HepG2 (cell line): ENCODE results near the gene U2SURP. TPM values are rescaled to one million over a fixed set of nuclear protein-coding genes. Genes with fewer than 3 reads are reported as not detected.

Source experiments
- ATAC-seq: fragments of 200-7000 bp; cut with Tn5 transposase; 3 replicates; pipeline ENCODE4 v1.9.1; 2020; ENCODE audit warnings: mild to moderate bottlenecking, moderate library complexity
- BruUV-seq: library from RNA; stranded (reverse); fragments of 400-500 nt; replicated peaks from 2 replicates; lab custom pipeline; 2021; lab: Mats Ljungman, UMichigan
- CTCF ChIA-PET: fragments of 300-600 bp; formaldehyde crosslinking; extraction: SDS; loops from one replicate; lab custom pipeline; 2021; ENCODE audit warnings: low total read pairs, inconsistent platforms, low intra/inter-chr PET ratio; lab: Yijun Ruan, JAX
- POLR2A ChIA-PET: fragments of 350-600 bp; sonication (Branson Sonifier 250); formaldehyde crosslinking; loops from one replicate; lab custom pipeline; 2020; ENCODE audit warnings: antibody characterized with exemption, inconsistent platforms; lab: Yijun Ruan, JAX
- DNase-seq: peaks from one replicate; pipeline ENCODE4 v3.0.0-alpha.2; 2015; ENCODE audit warnings: low spot score
- FAIRE-seq: peaks from 3 replicates; lab custom pipeline; 2011; peaks lifted over from hg19 to GRCh38; lab: Jason Lieb, UNC
- H2AFZ ChIP-seq: one replicate; pipeline ENCODE4 v1.6.1; 2011; ENCODE audit warnings: low read length, inconsistent platforms
- H3K27ac ChIP-seq: fragments of 300-600 bp; 3 replicates; pipeline ENCODE4 v1.8.0; 2011; ENCODE audit warnings: mixed run types, mild to moderate bottlenecking, mixed read lengths, low read length, inconsistent platforms; ENCODE audit not compliant: insufficient read depth; ENCODE audit errors: extremely low read length
- H3K27me3 ChIP-seq, 2 experiments: fragments of 200-600 bp in 1 of 2; 2 replicates in 1 of 2; 3 replicates in 1 of 2; pipeline versions ENCODE4 v1.6.0 to v1.8.0; 2011; ENCODE audit warnings: low read length in 2 of 2, mild to moderate bottlenecking in 2 of 2, moderate library complexity in 2 of 2, inconsistent platforms in 1 of 2; ENCODE audit not compliant: insufficient read depth in 2 of 2, control insufficient read depth in 1 of 2
- H3K36me3 ChIP-seq, 2 experiments: fragments of 200-600 bp in 1 of 2; replicated peaks in 1 of 2; 2 replicates in 1 of 2; 3 replicates in 1 of 2; pipeline versions ENCODE4 v1.5.1 to v1.8.0; 2011; ENCODE audit warnings: low read length in 2 of 2, inconsistent platforms in 1 of 2; ENCODE audit not compliant: insufficient read depth in 2 of 2, control insufficient read depth in 1 of 2
- H3K4me1 ChIP-seq: 2 replicates; pipeline ENCODE4 v1.5.1; 2012; ENCODE audit warnings: low read length, inconsistent platforms; ENCODE audit not compliant: insufficient read depth
- H3K4me2 ChIP-seq: 2 replicates; pipeline ENCODE4 v1.6.0; 2011; ENCODE audit warnings: low read depth, low read length, inconsistent platforms
- H3K4me3 ChIP-seq, 3 experiments: fragments of 200-600 bp in 1 of 3; sonication (generic), shearing (Covaris generic) in 1 of 3; replicated peaks in 1 of 3; 2 replicates each; pipeline ENCODE4 v1.5.1; 2011 to 2016; ENCODE audit warnings: low read length in 3 of 3, inconsistent platforms in 2 of 3, low read depth in 2 of 3, mild to moderate bottlenecking in 2 of 3, control low read depth in 1 of 3, mixed read lengths in 1 of 3; ENCODE audit not compliant: insufficient read depth in 1 of 3
- H3K79me2 ChIP-seq: one replicate; pipeline ENCODE4 v1.6.1; 2011; ENCODE audit warnings: low read length, inconsistent platforms; ENCODE audit not compliant: insufficient read depth
- H3K9ac ChIP-seq: 2 replicates; pipeline ENCODE4 v1.6.0; 2011; ENCODE audit warnings: mild to moderate bottlenecking, low read depth, low read length, inconsistent platforms; ENCODE audit not compliant: insufficient read depth
- H3K9me3 ChIP-seq: 2 replicates; pipeline ENCODE4 v1.5.1; 2012; ENCODE audit warnings: mild to moderate bottlenecking, low read length
- H4K20me1 ChIP-seq: 2 replicates; pipeline ENCODE4 v1.6.0; 2011; ENCODE audit warnings: inconsistent platforms, mild to moderate bottlenecking, low read length, moderate library complexity; ENCODE audit not compliant: insufficient read depth
- DNMT3B ChIP-seq: conservative IDR thresholded peaks from 2 replicates; pipeline ENCODE4 v1.6.1; 2016; ENCODE audit warnings: missing biosample characterization, control low read depth
- GATA4 ChIP-seq: sonication (generic); IDR thresholded peaks from 2 replicates; pipeline ENCODE4 v1.6.1; 2016; ENCODE audit warnings: antibody characterized with exemption, low read depth, borderline replicate concordance
- KDM3A ChIP-seq: IDR thresholded peaks from 2 replicates; pipeline ENCODE4 v1.6.1; 2018; ENCODE audit warnings: low read depth, missing compliant biosample characterization
- NFRKB ChIP-seq: fragments of 450-650 bp; IDR thresholded peaks from 2 replicates; pipeline ENCODE4 v1.6.1; 2017
- PPARG ChIP-seq: conservative IDR thresholded peaks from 2 replicates; pipeline ENCODE4 v1.6.1; 2016; ENCODE audit warnings: missing biosample characterization, missing genetic modification reagents
- SCMH1 ChIP-seq: sonication (generic); formaldehyde crosslinking; IDR thresholded peaks from 2 replicates; pipeline ENCODE4 v1.9.0; 2021; ENCODE audit warnings: missing genetic modification reagents, mild to moderate bottlenecking, borderline replicate concordance
- SIX4 ChIP-seq: sonication (generic); formaldehyde crosslinking; IDR thresholded peaks from 2 replicates; pipeline ENCODE4 v1.4.0; 2020; ENCODE audit warnings: missing genetic modification reagents
- ZBTB1 ChIP-seq: sonication (generic); formaldehyde crosslinking; IDR thresholded peaks from 2 replicates; pipeline ENCODE4 v1.4.0; 2020; ENCODE audit warnings: missing genetic modification reagents, borderline replicate concordance
- ZNF124 ChIP-seq: sonication (generic); formaldehyde crosslinking; IDR thresholded peaks from 2 replicates; pipeline ENCODE4 v1.4.0; 2020; ENCODE audit warnings: missing genetic modification reagents
- ZNF180 ChIP-seq: sonication (generic); formaldehyde crosslinking; IDR thresholded peaks from 2 replicates; pipeline ENCODE4 v1.4.0; 2020; ENCODE audit warnings: low read depth, missing genetic modification reagents, borderline replicate concordance
- ZNF501 ChIP-seq: sonication (generic); formaldehyde crosslinking; IDR thresholded peaks from 2 replicates; pipeline ENCODE4 v1.5.1; 2020; ENCODE audit warnings: mild to moderate bottlenecking, moderate library complexity, missing genetic modification reagents
- ZNF776 ChIP-seq: sonication (generic); formaldehyde crosslinking; IDR thresholded peaks from 2 replicates; pipeline ENCODE4 v1.4.0; 2020; ENCODE audit warnings: mild to moderate bottlenecking, missing genetic modification reagents
- WGBS: methylation state at CpG from one replicate; pipeline ENCODE4 v1.1.6; 2017; ENCODE audit warnings: low lambda C conversion rate; 5-methylcytosine and 5-hydroxymethylcytosine counted together
- in situ Hi-C: cut with HindIII; loops from 2 replicates; pipeline ENCODE4 v1.10.0; 2017; ENCODE audit warnings: low pct_unique_long_range_greater_than_20kb; ENCODE audit not compliant: extremely low pct_ligation_motif_present
- intact Hi-C: fragments of 100-400 bp; cut with micrococcal nuclease; formaldehyde crosslinking; loops from one replicate; pipeline ENCODE4 v1.10.0; 2022; ENCODE audit not compliant: unreplicated experiment
- polyA plus RNA-seq, 8 experiments: library from polyadenylated mRNA; depleted of rRNA in 3 of 8; stranded (reverse) in 7 of 8; unstranded in 1 of 8; fragments of >200 nt; fragmentation: Illumina TruSeq in 4 of 8; extraction: Trizol in 4 of 8; gene quantifications; 2 replicates each; pipeline versions ENCODE4 v1.2.1 to v1.2.3, GENCODE V29; 2011 to 2016; ENCODE audit warnings: low read depth in 4 of 8, missing spikeins in 1 of 8, mixed read lengths in 1 of 8; ENCODE audit not compliant: insufficient read depth in 1 of 8
- total RNA-seq, 5 experiments: library from RNA; depleted of rRNA; stranded (reverse); fragments of >200 nt; fragmentation: Illumina TruSeq; extraction: Trizol; gene quantifications; 2 replicates each; pipeline ENCODE4 v1.2.3, GENCODE V29; 2016; ENCODE audit warnings: low read depth in 1 of 5
- TF ChIP-seq, protein P1 (sequence below): fragments of 450-650 bp; IDR thresholded peaks from 2 replicates; pipeline ENCODE4 v1.6.1; 2016
- TF ChIP-seq, protein P2 (sequence below): sonication (generic); formaldehyde crosslinking; IDR thresholded peaks from 2 replicates; pipeline ENCODE4 v1.4.0; 2020; ENCODE audit warnings: missing genetic modification reagents
- TF ChIP-seq, protein P3 (sequence below): sonication (generic); formaldehyde crosslinking; IDR thresholded peaks from 2 replicates; pipeline ENCODE4 v1.8.1; 2023; ENCODE audit warnings: mild to moderate bottlenecking, inconsistent platforms, moderate library complexity, missing genetic modification reagents, borderline replicate concordance
- TF ChIP-seq, protein P4 (sequence below), 2 experiments: sonication (generic) in 1 of 2; formaldehyde crosslinking in 1 of 2; IDR thresholded peaks; 2 replicates each; pipeline versions ENCODE4 v1.4.0 to v1.6.1; 2018 to 2020; ENCODE audit warnings: missing genetic modification reagents in 2 of 2, borderline replicate concordance in 1 of 2, low read depth in 1 of 2, mild to moderate bottlenecking in 1 of 2, missing biosample characterization in 1 of 2
- TF ChIP-seq, protein P5 (sequence below): sonication (generic); formaldehyde crosslinking; IDR thresholded peaks from 2 replicates; pipeline ENCODE4 v1.8.0; 2022; ENCODE audit warnings: mild to moderate bottlenecking, missing genetic modification reagents

U2SURP gene
- total and polyA plus RNA-seq, 2 of the 13 experiments (the other 11 are each of a cell fraction or from before 2014, with no cell fraction given) = 55.9 to 173 TPM

DNA sequence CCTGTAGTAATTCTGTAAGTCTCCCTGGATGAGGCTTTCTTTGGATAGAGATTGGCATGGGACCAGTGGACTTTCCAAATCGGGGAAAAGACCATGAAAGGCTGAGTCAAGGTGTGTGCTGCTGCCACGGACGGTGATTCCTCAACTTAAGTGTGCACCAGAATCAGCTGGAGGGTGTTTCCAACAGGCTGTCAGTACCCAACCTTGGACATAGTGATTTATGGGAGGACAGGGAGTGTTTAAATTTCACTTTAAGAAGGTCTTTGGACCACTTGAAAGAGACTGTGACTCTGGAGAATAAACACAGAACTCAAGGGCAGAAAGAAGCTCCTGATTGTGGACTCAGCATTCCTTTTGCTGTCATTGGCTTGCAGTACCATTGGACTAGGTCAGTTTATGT lies 97.8 kb downstream of the U2SURP start (continued):
- no peak for TF ChIP-seq ZNF501 (CRISPR knock-in tag)
- TF ChIP-seq ZNF124 (CRISPR knock-in tag) = no peak
- TF ChIP-seq, protein P1, sequence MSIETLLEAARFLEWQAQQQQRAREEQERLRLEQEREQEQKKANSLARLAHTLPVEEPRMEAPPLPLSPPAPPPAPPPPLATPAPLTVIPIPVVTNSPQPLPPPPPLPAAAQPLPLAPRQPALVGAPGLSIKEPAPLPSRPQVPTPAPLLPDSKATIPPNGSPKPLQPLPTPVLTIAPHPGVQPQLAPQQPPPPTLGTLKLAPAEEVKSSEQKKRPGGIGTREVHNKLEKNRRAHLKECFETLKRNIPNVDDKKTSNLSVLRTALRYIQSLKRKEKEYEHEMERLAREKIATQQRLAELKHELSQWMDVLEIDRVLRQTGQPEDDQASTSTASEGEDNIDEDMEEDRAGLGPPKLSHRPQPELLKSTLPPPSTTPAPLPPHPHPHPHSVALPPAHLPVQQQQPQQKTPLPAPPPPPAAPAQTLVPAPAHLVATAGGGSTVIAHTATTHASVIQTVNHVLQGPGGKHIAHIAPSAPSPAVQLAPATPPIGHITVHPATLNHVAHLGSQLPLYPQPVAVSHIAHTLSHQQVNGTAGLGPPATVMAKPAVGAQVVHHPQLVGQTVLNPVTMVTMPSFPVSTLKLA = no peak
- TF ChIP-seq, protein P2, sequence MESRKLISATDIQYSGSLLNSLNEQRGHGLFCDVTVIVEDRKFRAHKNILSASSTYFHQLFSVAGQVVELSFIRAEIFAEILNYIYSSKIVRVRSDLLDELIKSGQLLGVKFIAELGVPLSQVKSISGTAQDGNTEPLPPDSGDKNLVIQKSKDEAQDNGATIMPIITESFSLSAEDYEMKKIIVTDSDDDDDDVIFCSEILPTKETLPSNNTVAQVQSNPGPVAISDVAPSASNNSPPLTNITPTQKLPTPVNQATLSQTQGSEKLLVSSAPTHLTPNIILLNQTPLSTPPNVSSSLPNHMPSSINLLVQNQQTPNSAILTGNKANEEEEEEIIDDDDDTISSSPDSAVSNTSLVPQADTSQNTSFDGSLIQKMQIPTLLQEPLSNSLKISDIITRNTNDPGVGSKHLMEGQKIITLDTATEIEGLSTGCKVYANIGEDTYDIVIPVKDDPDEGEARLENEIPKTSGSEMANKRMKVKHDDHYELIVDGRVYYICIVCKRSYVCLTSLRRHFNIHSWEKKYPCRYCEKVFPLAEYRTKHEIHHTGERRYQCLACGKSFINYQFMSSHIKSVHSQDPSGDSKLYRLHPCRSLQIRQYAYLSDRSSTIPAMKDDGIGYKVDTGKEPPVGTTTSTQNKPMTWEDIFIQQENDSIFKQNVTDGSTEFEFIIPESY = no peak
- TF ChIP-seq, protein P3, sequence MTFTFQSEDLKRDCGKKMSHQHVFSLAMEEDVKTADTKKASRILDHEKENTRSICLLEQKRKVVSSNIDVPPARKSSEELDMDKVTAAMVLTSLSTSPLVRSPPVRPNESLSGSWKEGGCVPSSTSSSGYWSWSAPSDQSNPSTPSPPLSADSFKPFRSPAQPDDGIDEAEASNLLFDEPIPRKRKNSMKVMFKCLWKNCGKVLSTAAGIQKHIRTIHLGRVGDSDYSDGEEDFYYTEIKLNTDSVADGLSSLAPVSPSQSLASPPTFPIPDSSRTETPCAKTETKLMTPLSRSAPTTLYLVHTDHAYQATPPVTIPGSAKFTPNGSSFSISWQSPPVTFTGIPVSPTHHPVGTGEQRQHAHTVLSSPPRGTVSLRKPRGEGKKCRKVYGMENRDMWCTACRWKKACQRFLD (CRISPR knock-in tag) = no peak
- TF ChIP-seq NFRKB = no peak

DNA sequence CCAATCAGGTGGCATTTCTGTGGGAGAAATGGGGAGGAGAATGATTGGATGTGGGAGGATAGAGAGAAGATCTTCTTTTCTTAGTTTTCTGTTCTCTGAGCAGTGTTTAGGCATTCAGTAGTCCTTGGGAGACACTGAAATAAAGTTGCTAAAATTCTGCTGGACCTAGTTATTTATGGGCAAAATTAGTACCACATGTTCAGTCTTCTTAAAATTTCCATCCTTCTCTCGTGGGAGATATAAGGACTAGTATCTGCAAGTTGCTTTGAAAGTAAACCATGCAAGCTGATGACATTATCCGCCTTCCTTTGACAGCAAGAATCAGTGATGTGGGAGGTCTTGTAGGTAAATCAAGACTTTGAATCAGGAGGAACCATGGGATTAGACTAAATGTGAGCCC lies 98.3 kb downstream of the U2SURP start:
- CTCF ChIA-PET = no interaction called here
- H3K4me1 ChIP-seq = no peaks in the 10 kb centered on the region
- no peak overlapping the region for H2AFZ ChIP-seq
- ATAC-seq (no peak), FAIRE-seq (no peak), DNase-seq (no peak)
- H3K9me3 ChIP-seq = peaks cover 4% of the 10 kb centered on the region; the same call in 1 of the 2 replicates
- H3K4me3 ChIP-seq = no peak overlapping the region
- H3K9ac ChIP-seq = no peak overlapping the region
- no peak overlapping the region for H3K27ac ChIP-seq
- intact Hi-C loops = loop anchor here (10.0 kb wide), 1 partner anchor 1285 kb away; no protein-coding TSS in a partner anchor
- no TSS peak for BruUV-seq
- POLR2A ChIA-PET = no interaction called here
- no peak overlapping the region for H3K4me2 ChIP-seq
- no peaks in the 10 kb centered on the region for H4K20me1 ChIP-seq
- no peaks in the 10 kb centered on the region; a peak in 1 of 5 replicates for H3K27me3 ChIP-seq
- 5% methylated on average over 2 of the region's 2 CpGs for WGBS
- in situ Hi-C loops = no loop called here
- H3K79me2 ChIP-seq = no peaks in the 10 kb centered on the region
- no peaks in the 10 kb centered on the region for H3K36me3 ChIP-seq
- TF ChIP-seq PPARG (no peak), SCMH1 (no peak), KDM3A (CRISPR knock-in tag) (no peak), ZNF776 (no peak), SIX4 (no peak), ZNF180 (CRISPR knock-in tag) (no peak), GATA4 (no peak), DNMT3B (CRISPR knock-in tag) (no peak), ZBTB1 (CRISPR knock-in tag) (no peak)
- TF ChIP-seq, protein P4, sequence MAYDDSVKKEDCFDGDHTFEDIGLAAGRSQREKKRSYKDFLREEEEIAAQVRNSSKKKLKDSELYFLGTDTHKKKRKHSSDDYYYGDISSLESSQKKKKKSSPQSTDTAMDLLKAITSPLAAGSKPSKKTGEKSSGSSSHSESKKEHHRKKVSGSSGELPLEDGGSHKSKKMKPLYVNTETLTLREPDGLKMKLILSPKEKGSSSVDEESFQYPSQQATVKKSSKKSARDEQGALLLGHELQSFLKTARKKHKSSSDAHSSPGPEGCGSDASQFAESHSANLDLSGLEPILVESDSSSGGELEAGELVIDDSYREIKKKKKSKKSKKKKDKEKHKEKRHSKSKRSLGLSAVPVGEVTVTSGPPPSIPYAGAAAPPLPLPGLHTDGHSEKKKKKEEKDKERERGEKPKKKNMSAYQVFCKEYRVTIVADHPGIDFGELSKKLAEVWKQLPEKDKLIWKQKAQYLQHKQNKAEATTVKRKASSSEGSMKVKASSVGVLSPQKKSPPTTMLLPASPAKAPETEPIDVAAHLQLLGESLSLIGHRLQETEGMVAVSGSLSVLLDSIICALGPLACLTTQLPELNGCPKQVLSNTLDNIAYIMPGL (CRISPR knock-in tag; IDR thresholded peaks at IDR 0.05; ENCODE audit: borderline replicate concordance in 1 of 2, low read depth in 1 of 2) = no peak
- TF ChIP-seq, protein P5, sequence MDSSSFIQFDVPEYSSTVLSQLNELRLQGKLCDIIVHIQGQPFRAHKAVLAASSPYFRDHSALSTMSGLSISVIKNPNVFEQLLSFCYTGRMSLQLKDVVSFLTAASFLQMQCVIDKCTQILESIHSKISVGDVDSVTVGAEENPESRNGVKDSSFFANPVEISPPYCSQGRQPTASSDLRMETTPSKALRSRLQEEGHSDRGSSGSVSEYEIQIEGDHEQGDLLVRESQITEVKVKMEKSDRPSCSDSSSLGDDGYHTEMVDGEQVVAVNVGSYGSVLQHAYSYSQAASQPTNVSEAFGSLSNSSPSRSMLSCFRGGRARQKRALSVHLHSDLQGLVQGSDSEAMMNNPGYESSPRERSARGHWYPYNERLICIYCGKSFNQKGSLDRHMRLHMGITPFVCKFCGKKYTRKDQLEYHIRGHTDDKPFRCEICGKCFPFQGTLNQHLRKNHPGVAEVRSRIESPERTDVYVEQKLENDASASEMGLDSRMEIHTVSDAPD (CRISPR knock-in tag) = no peak
